NCI-H526 (cell line): ENCODE measurements around the gene PDE6D.

Experiments used
- DNase-seq, 2 experiments: peaks; one replicate each; lab custom pipeline; 2025; lab: John Stamatoyannopoulos, UW

The PDE6D gene

GRCh38 chr2:231682603-231683291 lies 98.3 kb downstream of the PDE6D start:
- DNase-seq, result no peak
